NCI-H2081 (cell line): ENCODE results near the gene DRD4.

ENCODE experiments used
- DNase-seq, 2 experiments: peaks; one replicate each; lab custom pipeline; 2025; lab: John Stamatoyannopoulos, UW

The DRD4 gene

DNA sequence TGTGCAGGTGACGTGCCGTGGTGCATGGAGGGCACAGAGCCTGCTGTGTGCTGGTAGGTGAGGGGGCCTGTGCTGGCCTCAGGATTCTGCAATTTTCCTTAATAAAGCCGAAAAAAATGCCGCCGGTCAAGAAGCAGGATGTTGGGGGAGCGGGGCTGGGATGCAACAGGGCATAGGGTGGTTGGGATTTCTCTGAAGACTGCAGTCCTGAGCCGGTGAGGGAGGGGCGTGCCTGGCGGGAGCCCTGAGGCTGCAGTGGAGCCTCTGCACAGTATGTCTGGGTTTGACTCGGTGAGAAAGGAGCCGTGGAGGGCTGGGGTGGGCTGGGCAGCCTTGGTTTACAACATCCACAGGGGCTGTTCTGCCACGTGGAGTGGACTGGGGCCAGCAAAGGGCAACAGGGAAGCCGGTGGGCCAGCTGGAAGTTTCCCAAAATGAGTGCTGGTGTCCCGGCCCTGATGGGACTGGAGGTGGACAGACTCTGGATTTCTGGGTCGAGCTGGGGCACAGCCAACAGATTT, 13.7 kb upstream of the DRD4 start:
- no peak for DNase-seq

GRCh38 chr11:623999-624704, 12.9 kb upstream of the DRD4 start:
- no peak for DNase-seq

- DNase-seq, result no peak
Measured at GRCh38 chr11:624705-625635, 12.1 kb upstream of the DRD4 start, which contains the start of gene CDHR5. Gene CDHR5, minus strand, starts transcription at chr11:624955. Its CDS starts 53 bp downstream, at chr11:624902.

- no peak for DNase-seq
Measured at GRCh38 chr11:625636-626268, 11.3 kb upstream of the DRD4 start.

- DNase-seq, result no peak
Measured at GRCh38 chr11:626475-627307, 10.4 kb upstream of the DRD4 start, which contains the start of gene SCT. Gene SCT, minus strand, starts transcription at chr11:627181. Its CDS starts 38 bp downstream, at chr11:627143.

DNA sequence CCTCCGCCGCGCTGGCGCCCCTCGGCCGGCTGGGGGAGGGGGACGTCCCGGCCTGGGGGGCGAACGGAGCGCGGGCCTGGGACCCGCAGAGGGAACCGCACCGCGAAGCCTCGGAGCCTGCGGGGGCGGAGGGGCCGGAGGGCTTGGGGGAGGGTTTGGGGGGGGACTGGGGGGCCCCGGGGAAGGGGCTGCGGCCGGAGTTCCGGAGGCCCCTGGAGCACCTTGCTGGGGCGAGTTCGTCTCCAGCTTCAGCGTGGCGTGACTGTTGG, 9.8 kb upstream of the DRD4 start:
- DNase-seq, result no peak

GRCh38 chr11:628056-628455, 9.0 kb upstream of the DRD4 start:
- no peak for DNase-seq

GRCh38 chr11:629237-629583, 7.9 kb upstream of the DRD4 start:
- no peak for DNase-seq

DNA sequence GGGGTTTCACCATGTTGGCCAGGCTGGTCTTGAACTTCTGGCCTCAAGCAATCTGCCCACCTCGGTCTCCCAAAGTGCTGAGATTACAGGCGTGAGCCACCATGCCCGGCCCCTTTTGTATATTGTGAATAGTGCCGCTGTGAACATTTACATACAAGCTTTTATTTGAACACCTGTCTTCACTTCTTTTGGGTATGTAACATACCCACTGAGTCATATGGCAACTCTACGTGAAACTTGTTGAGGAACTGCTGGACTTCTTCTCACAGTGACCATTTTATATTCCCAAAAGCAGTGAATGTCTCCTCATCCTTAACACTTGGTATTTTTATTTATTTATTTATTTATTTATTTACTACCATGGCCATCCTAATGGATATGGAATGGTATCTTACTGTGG, 6.2 kb upstream of the DRD4 start:
- no peak for DNase-seq

DNA sequence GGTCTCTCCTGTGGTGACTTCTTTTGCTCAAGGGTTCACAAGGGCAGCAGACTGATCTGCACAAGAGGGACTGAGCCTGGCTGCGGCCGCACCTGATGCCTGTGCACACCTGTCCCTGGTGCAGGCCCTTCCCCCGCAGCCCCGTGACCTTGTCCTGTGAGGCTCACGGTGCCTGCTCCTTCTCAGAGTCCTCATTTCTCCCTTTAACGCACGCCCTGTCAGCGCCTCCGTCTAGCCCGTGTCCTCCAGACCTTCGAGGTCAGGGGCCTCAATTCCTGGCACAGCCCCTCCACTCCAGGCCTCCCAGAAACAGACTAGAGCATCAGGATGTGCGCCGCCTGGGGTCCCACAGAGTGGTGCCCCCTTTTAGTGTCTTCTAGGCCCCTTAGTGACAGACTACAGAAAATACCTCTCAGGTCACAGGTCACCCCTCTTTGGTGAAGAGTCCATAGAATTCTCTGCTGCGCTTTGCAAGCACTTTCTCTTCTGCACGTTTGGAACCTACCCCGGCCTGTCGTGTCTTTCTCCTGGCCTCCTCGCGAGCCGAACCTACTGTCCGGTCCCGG, 1.0 kb upstream of the DRD4 start:
- DNase-seq, result no peak

DNA sequence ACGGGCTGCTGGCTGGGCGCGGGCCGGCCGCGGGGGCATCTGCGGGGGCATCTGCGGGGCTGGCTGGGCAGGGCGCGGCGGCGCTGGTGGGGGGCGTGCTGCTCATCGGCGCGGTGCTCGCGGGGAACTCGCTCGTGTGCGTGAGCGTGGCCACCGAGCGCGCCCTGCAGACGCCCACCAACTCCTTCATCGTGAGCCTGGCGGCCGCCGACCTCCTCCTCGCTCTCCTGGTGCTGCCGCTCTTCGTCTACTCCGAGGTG, 194 bp downstream of the DRD4 start:
- DNase-seq, result no peak

- no peak for DNase-seq
Measured at GRCh38 chr11:637593-638521, 788 bp downstream of the DRD4 start.

GRCh38 chr11:638631-639331, 1.7 kb downstream of the DRD4 start:
- no peak for DNase-seq

DNA sequence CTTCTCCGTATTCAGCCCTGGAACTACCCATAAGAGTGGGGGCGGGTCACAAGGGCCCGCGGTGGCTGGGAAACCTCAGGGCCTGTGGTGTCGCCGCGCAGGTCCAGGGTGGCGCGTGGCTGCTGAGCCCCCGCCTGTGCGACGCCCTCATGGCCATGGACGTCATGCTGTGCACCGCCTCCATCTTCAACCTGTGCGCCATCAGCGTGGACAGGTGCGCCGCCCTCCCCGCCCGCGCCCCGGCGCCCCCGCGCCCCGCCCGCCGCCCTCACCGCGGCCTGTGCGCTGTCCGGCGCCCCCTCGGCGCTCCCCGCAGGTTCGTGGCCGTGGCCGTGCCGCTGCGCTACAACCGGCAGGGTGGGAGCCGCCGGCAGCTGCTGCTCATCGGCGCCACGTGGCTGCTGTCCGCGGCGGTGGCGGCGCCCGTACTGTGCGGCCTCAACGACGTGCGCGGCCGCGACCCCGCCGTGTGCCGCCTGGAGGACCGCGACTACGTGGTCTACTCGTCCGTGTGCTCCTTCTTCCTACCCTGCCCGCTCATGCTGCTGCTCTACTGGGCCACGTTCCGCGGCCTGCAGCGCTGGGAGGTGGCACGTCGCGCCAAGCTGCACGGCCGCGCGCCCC, 2.4 kb downstream of the DRD4 start:
- DNase-seq, result no peak

DNA sequence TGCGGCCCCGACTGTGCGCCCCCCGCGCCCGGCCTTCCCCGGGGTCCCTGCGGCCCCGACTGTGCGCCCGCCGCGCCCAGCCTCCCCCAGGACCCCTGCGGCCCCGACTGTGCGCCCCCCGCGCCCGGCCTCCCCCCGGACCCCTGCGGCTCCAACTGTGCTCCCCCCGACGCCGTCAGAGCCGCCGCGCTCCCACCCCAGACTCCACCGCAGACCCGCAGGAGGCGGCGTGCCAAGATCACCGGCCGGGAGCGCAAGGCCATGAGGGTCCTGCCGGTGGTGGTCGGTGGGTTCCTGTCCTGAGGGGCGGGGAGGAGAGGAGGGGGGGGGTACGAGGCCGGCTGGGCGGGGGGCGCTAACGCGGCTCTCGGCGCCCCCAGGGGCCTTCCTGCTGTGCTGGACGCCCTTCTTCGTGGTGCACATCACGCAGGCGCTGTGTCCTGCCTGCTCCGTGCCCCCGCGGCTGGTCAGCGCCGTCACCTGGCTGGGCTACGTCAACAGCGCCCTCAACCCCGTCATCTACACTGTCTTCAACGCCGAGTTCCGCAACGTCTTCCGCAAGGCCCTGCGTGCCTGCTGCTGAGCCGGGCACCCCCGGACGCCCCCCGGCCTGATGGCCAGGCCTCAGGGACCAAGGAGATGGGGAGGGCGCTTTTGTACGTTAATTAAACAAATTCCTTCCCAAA, 3.1 kb downstream of the DRD4 start:
- no peak for DNase-seq

- no peak for DNase-seq
Measured at GRCh38 chr11:641806-642370, 4.8 kb downstream of the DRD4 start.

GRCh38 chr11:643366-643765, 6.3 kb downstream of the DRD4 start:
- DNase-seq, result no peak

DNA sequence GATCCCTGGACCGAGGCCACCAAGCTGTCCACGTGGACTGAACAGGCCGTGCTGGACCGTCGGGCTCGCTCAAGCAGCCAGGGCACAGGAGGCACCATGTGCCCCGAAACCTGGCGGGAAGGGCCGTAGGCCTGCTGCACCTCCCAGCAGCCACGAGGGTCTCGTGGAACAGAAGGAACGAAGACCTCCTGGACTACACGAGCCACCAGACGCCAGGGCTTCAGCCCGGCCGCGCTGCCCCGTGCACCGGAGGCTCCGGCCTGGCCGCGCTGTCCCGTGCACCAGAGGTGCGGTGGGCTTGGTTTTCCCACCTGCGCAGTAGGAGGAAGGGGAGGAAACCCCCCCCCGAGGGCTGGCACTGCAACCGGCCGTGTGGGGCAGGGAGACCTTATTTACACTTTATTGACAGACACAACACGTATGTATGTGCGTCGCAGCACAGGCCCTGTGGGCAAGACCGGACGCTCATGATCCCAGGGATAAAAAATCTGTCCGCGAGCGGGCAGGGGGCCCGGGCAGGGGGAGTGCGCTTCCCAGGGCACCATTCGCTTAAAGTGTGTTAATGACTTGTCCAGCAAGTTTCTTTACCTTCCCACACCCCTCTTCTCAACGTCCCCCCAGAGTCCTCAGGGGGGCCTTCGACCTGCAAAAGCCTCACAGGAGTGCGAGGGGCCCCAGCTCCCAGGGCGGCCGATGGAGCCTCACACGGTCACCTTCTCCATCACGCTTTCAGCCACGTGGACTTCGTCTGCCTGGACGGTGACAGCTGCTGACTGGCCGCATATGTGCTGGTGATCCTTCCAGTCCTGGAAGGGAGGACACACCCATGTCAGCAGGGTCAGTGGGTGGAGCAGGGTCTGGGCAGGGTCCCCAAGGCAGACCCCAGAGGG, 7.0 kb downstream of the DRD4 start:
- DNase-seq, result no peak
